HG03066 (cell line): ENCODE measurements around the gene SLC12A7.
"Not testable (repeated sequence)": the region's sequence is repeated elsewhere in the genome, so short reads cannot be mapped to it uniquely, and the experiment has no call there.

ENCODE experiments used
- ATAC-seq: cut with Tn5 transposase; IDR thresholded peaks from one replicate; pipeline ENCODE4 v1.9.1; 2021; ENCODE audit warnings: low read depth; ENCODE audit not compliant: unreplicated experiment

Gene SLC12A7

GRCh38 chr5:1000831-1001230, 111.0 kb downstream of the SLC12A7 start:
- ATAC-seq, result not testable (repeated sequence)
